ENCODE measurements around the gene MGAT5B. TPM values are rescaled to one million over a fixed set of nuclear protein-coding genes. Genes with fewer than 3 reads are reported as not detected.

Gene MGAT5B
- total RNA-seq, 1 experiment from 2014 or later, result 4.4 TPM

GRCh38 chr17:76947309-76947708, 79.1 kb downstream of the MGAT5B start:
- BruUV-seq (replicated peaks), result no TSS peak
- Histone ChIP-seq H4K20me1 (ENCODE audit: insufficient read depth) (no peaks in the 10 kb centered on the region), H3K9me2 (ENCODE audit: insufficient read depth) (no peaks in the 10 kb centered on the region), H3K36me3 (ENCODE audit: control insufficient read depth in 1 of 2, insufficient read depth in 2 of 2, low read length in 2 of 2) (no peaks in the 10 kb centered on the region), H3K9me3 (ENCODE audit: control insufficient read depth in 1 of 2, insufficient read depth in 1 of 2, low read depth in 1 of 2, low read length in 2 of 2) (no peaks in the 10 kb centered on the region), H3K4me2 (ENCODE audit: low read length) (no peak overlapping the region), H3K27me3 (ENCODE audit: insufficient read depth, low read length) (no peaks in the 10 kb centered on the region), H3K79me2 (ENCODE audit: insufficient read depth, low read length) (no peaks in the 10 kb centered on the region), H3K4me1 (ENCODE audit: control insufficient read depth in 1 of 2, insufficient read depth in 2 of 2, low read length in 2 of 2) (no peaks in the 10 kb centered on the region), H3K27ac (ENCODE audit: low read depth, low read length) (no peak overlapping the region), H3K9ac (ENCODE audit: low read length) (no peak overlapping the region), H2AFZ (ENCODE audit: low read depth, low read length, poor library complexity, severe bottlenecking) (no peak overlapping the region), H3K4me3 (replicated peaks in 1 of 2; ENCODE audit: low read depth in 1 of 2, low read length in 2 of 2) (no peak overlapping the region)
- ATAC-seq, result no peak
- DNase-seq (ENCODE audit: low read depth, low spot score), result no peak
- intact Hi-C loops (cut with micrococcal nuclease), result no loop called here
- ChIA-PET CTCF (no interaction called here), RAD21 (ENCODE audit: low non-redundant PET in 1 of 2, low total read pairs in 2 of 2, uncharacterized antibody in 2 of 2, unreplicated experiment in 2 of 2) (no interaction called here), POLR2A (no interaction called here)
- no peak for TF ChIP-seq EZH2phosphoT487 (IDR thresholded peaks at IDR 0.05; ENCODE audit: borderline replicate concordance)
- TF ChIP-seq ZNF274 (IDR thresholded peaks at IDR 0.05; ENCODE audit: low read depth, low read length), result no peak
- no peak for TF ChIP-seq TCF7L2 (IDR thresholded peaks at IDR 0.05; ENCODE audit: borderline replicate concordance, extremely low read depth, insufficient read depth, insufficient read length)
- no peak for TF ChIP-seq REST (IDR thresholded peaks at IDR 0.05; ENCODE audit: low read depth)
- TF ChIP-seq RAD21 (IDR thresholded peaks at IDR 0.05; ENCODE audit: low read depth), result no peak
- TF ChIP-seq YY1 (IDR thresholded peaks at IDR 0.05; ENCODE audit: extremely low read depth, insufficient replicate concordance, low read depth, low read length), result no peak
- TF ChIP-seq FOSL1 (IDR thresholded peaks at IDR 0.05; ENCODE audit: low read depth), result no peak
- no peak for TF ChIP-seq SP1 (IDR thresholded peaks at IDR 0.05; ENCODE audit: low read depth)
